ENCODE data around the gene ABHD17C. TPM values are rescaled to one million over a fixed set of nuclear protein-coding genes. Genes with fewer than 3 reads are reported as not detected.

ABHD17C gene
- total and polyA plus RNA-seq, 5 donors from 2014 or later, result 0.32 to 1.4 (median 0.85) TPM

DNA sequence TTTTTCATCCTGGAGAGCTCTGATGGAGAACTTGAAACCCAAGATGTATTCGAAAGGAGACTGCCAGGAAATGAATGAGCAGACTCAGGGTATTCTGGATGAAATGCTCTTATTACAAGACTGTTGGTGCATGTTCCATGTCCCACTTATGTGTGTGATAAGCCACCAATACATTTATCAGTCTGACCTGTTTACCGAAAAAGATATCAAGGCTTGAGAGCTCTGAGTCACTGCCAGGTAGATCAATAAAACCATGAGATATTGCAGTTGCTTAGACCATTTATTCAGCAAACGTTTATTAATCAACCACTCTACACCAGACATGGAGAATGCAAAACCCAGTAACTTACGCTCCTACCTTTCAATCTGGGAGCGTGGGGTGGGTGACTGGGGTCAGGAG lies 101.3 kb downstream of the ABHD17C start:
- Histone ChIP-seq H3K36me3 (ENCODE audit: control insufficient read depth, insufficient read depth, low read length) (no peaks in the 10 kb centered on the region), H3K9me3 (ENCODE audit: control insufficient read depth in 2 of 2, low read length in 2 of 2) (no peaks in the 10 kb centered on the region), H3K4me1 (ENCODE audit: control insufficient read depth, insufficient read depth, low read length, poor library complexity, severe bottlenecking) (no peaks in the 10 kb centered on the region), H3K27me3 (ENCODE audit: control insufficient read depth, insufficient read depth, low read length) (peaks cover 2% of the 10 kb centered on the region), H3K27ac (ENCODE audit: insufficient read depth, low read length, poor library complexity, severe bottlenecking) (no peak overlapping the region), H3K4me3 (ENCODE audit: low read depth, low read length) (no peak overlapping the region)
- Mint-ChIP-seq H3K27ac (no peak overlapping the region), H3K9me3 (peaks cover 0 to 3% (median 0%) of the 10 kb centered on the region in 7 donors), H3K4me1 (no peaks in the 10 kb centered on the region), H3K36me3 (no peaks in the 10 kb centered on the region), H3K4me3 (no peak overlapping the region), H3K27me3 (peaks cover 31% of the 10 kb centered on the region)
- ATAC-seq (ENCODE audit: low read depth in 2 of 2) (no peak), DNase-seq (no peak)

DNA sequence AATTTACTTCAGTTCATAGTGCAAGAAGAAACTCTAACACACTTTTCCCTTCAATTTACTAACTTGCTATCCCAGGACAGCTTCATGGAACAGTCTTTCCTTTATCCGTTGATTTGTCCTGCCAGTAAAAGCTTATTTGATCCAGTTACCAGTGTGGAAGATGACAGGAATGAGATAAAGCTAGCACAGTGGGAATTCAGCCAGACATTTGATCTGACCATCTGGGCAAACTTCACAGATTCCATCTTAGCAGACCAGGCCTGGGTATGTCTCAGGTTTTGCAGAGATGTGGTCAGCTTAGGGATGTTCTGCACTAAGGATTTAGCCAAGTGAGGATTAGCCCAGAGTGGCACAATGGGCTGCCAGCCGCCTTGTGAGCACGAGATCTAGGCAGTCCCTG lies 103.8 kb downstream of the ABHD17C start:
- H3K27ac Mint-ChIP-seq, result no peak overlapping the region
- no peak overlapping the region for H3K4me3 ChIP-seq (ENCODE audit: low read depth, low read length)
- no peaks in the 10 kb centered on the region for H3K36me3 Mint-ChIP-seq
- no peak for ATAC-seq (ENCODE audit: low read depth in 2 of 2)
- no peaks in the 10 kb centered on the region for H3K36me3 ChIP-seq (ENCODE audit: control insufficient read depth, insufficient read depth, low read length)
- no peaks in the 10 kb centered on the region for H3K9me3 ChIP-seq (ENCODE audit: control insufficient read depth in 2 of 2, low read length in 2 of 2)
- H3K27ac ChIP-seq (ENCODE audit: insufficient read depth, low read length, poor library complexity, severe bottlenecking), result no peak overlapping the region
- H3K27me3 Mint-ChIP-seq, result peaks cover 31% of the 10 kb centered on the region
- no peak for DNase-seq
- no peaks in the 10 kb centered on the region for H3K4me1 ChIP-seq (ENCODE audit: control insufficient read depth, insufficient read depth, low read length, poor library complexity, severe bottlenecking)
- peaks cover 0 to 3% (median 1%) of the 10 kb centered on the region in 4 donors for H3K4me1 Mint-ChIP-seq
- peaks cover 2% of the 10 kb centered on the region for H3K27me3 ChIP-seq (ENCODE audit: control insufficient read depth, insufficient read depth, low read length)
- H3K4me3 Mint-ChIP-seq, result no peak overlapping the region
- H3K9me3 Mint-ChIP-seq, result peaks cover 0 to 3% (median 0%) of the 10 kb centered on the region in 7 donors

DNA sequence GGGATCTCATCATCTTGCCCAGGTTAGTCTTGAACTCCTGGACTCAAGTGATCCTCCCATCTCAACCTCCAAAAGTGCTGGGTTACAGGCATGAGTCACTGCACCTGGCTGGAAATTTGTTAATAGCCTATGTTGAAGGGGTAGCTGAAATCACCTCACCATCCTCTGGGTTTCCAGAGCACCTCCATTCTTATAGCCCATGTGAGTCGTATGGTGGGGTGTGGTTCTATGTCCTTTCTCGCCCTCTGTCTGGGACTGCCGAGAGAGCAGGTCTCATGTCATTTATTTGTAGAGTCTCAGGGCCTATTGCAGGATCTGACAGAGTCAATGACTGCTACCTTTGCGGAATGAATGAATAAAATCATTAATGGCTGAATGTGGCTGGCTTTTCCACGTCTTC lies 105.0 kb downstream of the ABHD17C start:
- Mint-ChIP-seq H3K36me3 (no peaks in the 10 kb centered on the region), H3K27me3 (peaks cover 30% of the 10 kb centered on the region), H3K4me1 (peaks cover 0 to 5% (median 2%) of the 10 kb centered on the region in 4 donors), H3K4me3 (no peak overlapping the region), H3K9me3 (peaks cover 0 to 3% (median 0%) of the 10 kb centered on the region in 7 donors), H3K27ac (no peak overlapping the region)
- H3K36me3 ChIP-seq (ENCODE audit: control insufficient read depth, insufficient read depth, low read length), result no peaks in the 10 kb centered on the region
- ATAC-seq (ENCODE audit: low read depth in 2 of 2) (no peak), DNase-seq (no peak)
- H3K27me3 ChIP-seq (ENCODE audit: control insufficient read depth, insufficient read depth, low read length), result peaks cover 2% of the 10 kb centered on the region
- no peaks in the 10 kb centered on the region for H3K9me3 ChIP-seq (ENCODE audit: control insufficient read depth in 2 of 2, low read length in 2 of 2)
- no peaks in the 10 kb centered on the region for H3K4me1 ChIP-seq (ENCODE audit: control insufficient read depth, insufficient read depth, low read length, poor library complexity, severe bottlenecking)
- H3K4me3 ChIP-seq (ENCODE audit: low read depth, low read length), result no peak overlapping the region
- no peak overlapping the region for H3K27ac ChIP-seq (ENCODE audit: insufficient read depth, low read length, poor library complexity, severe bottlenecking)

GRCh38 chr15:80801891-80802680 lies 107.0 kb downstream of the ABHD17C start:
- DNase-seq (no peak), ATAC-seq (ENCODE audit: low read depth in 2 of 2) (no peak)
- H3K9me3 Mint-ChIP-seq, result peaks cover 0 to 3% (median 0%) of the 10 kb centered on the region in 7 donors
- Histone ChIP-seq H3K9me3 (ENCODE audit: control insufficient read depth in 2 of 2, low read length in 2 of 2) (no peaks in the 10 kb centered on the region), H3K27ac (ENCODE audit: insufficient read depth, low read length, poor library complexity, severe bottlenecking) (no peak overlapping the region), H3K4me1 (ENCODE audit: control insufficient read depth, insufficient read depth, low read length, poor library complexity, severe bottlenecking) (no peaks in the 10 kb centered on the region), H3K4me3 (ENCODE audit: low read depth, low read length) (no peak overlapping the region), H3K27me3 (ENCODE audit: control insufficient read depth, insufficient read depth, low read length) (peaks cover 4% of the 10 kb centered on the region), H3K36me3 (ENCODE audit: control insufficient read depth, insufficient read depth, low read length) (no peaks in the 10 kb centered on the region)
- H3K4me3 Mint-ChIP-seq, result no peak overlapping the region
- no peak overlapping the region for H3K27ac Mint-ChIP-seq
- H3K36me3 Mint-ChIP-seq, result no peaks in the 10 kb centered on the region
- peaks cover 0 to 5% (median 2%) of the 10 kb centered on the region in 4 donors for H3K4me1 Mint-ChIP-seq
- peaks cover 17% of the 10 kb centered on the region for H3K27me3 Mint-ChIP-seq

DNA sequence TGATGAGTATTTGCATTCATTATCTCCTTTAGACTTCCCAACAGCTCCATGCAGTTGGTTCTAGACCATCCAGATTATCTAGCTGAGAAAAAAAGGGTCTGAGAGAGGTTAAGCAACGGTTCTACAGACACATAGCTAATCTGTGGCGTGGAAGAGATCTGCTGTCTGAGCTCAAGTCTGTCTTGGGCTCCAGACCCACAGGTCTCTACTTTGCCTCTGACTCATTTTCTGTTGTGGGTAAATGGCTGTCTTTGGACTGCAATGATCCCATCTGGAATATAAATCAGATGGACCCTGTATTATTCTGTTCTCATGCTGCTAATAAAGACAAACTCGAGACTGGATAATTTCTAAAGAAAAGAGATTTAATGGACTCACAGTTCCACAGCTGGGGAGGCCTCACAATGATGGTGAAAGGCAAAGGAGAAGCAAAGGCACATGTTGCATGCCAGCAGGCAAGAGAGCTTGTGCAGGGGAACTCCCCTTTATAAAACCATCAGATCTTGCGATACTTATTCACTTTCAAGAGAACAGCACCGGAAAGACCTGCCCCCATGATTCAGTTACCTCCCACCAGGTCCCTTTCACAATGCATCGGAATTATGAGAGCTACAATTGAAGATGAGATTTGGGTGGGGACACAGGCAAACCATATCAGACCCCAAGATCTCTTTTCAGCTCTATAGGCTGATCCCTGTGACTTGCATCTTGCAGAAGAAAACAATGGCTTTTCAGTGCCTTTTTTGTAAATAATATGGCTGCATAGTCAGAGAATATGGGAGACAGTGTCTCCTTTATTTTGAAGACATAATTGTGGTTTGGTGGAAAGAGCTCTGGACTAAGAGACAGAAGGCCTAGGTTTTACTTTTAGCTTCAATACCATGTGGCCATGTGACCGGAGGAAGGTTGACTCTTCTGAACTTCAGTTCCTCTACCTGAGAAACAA lies 108.7 kb downstream of the ABHD17C start:
- Histone ChIP-seq H3K36me3 (ENCODE audit: control insufficient read depth, insufficient read depth, low read length) (no peaks in the 10 kb centered on the region), H3K4me3 (ENCODE audit: low read depth, low read length) (no peak overlapping the region), H3K27ac (ENCODE audit: insufficient read depth, low read length, poor library complexity, severe bottlenecking) (no peak overlapping the region), H3K27me3 (ENCODE audit: control insufficient read depth, insufficient read depth, low read length) (peaks cover 4% of the 10 kb centered on the region), H3K9me3 (ENCODE audit: control insufficient read depth in 2 of 2, low read length in 2 of 2) (no peaks in the 10 kb centered on the region), H3K4me1 (ENCODE audit: control insufficient read depth, insufficient read depth, low read length, poor library complexity, severe bottlenecking) (no peaks in the 10 kb centered on the region)
- no peak for ATAC-seq (ENCODE audit: low read depth in 2 of 2)
- peaks cover 0 to 3% (median 0%) of the 10 kb centered on the region in 7 donors for H3K9me3 Mint-ChIP-seq
- peaks cover 13% of the 10 kb centered on the region for H3K27me3 Mint-ChIP-seq
- DNase-seq, result peak in 1 of 3 donors; percentile 16
- H3K4me1 Mint-ChIP-seq, result peaks cover 0 to 5% (median 2%) of the 10 kb centered on the region in 4 donors
- H3K36me3 Mint-ChIP-seq, result no peaks in the 10 kb centered on the region
- H3K27ac Mint-ChIP-seq, result no peak overlapping the region
- H3K4me3 Mint-ChIP-seq, result no peak overlapping the region

GRCh38 chr15:80804970-80805495 lies 109.9 kb downstream of the ABHD17C start:
- ATAC-seq (ENCODE audit: low read depth in 2 of 2), result no peak
- Mint-ChIP-seq H3K27me3 (peaks cover 21% of the 10 kb centered on the region), H3K9me3 (peaks cover 0 to 3% (median 0%) of the 10 kb centered on the region in 7 donors), H3K27ac (no peak overlapping the region), H3K4me3 (no peak overlapping the region), H3K36me3 (no peaks in the 10 kb centered on the region), H3K4me1 (peaks cover 0 to 5% (median 2%) of the 10 kb centered on the region in 4 donors)
- no peaks in the 10 kb centered on the region for H3K9me3 ChIP-seq (ENCODE audit: control insufficient read depth in 2 of 2, low read length in 2 of 2)
- H3K27ac ChIP-seq (ENCODE audit: insufficient read depth, low read length, poor library complexity, severe bottlenecking), result no peak overlapping the region
- no peak overlapping the region for H3K4me3 ChIP-seq (ENCODE audit: low read depth, low read length)
- H3K4me1 ChIP-seq (ENCODE audit: control insufficient read depth, insufficient read depth, low read length, poor library complexity, severe bottlenecking), result no peaks in the 10 kb centered on the region
- no peak for DNase-seq
- peaks cover 2% of the 10 kb centered on the region for H3K27me3 ChIP-seq (ENCODE audit: control insufficient read depth, insufficient read depth, low read length)
- no peaks in the 10 kb centered on the region for H3K36me3 ChIP-seq (ENCODE audit: control insufficient read depth, insufficient read depth, low read length)
